Endothelial cell of umbilical vein (primary cell): ENCODE results near the gene FAM168A. TPM values are rescaled to one million over a fixed set of nuclear protein-coding genes. Genes with fewer than 3 reads are reported as not detected.

Experiments
- BruUV-seq: library from RNA; stranded (reverse); fragments of 400-500 nt; replicated peaks from 2 replicates; lab custom pipeline; 2021; lab: Mats Ljungman, UMichigan
- CTCF ChIA-PET: fragments of 300-600, 350-600 bp; sonication (Branson Sonifier 250); formaldehyde crosslinking; loops from one replicate; lab custom pipeline; 2021; ENCODE audit warnings: antibody characterized with exemption, inconsistent platforms; lab: Charles Lee
- POLR2A ChIA-PET: fragments of 300-600, 350-600 bp; sonication (Branson Sonifier 250); formaldehyde crosslinking; loops from one replicate; lab custom pipeline; 2021; ENCODE audit warnings: antibody characterized with exemption, inconsistent platforms; lab: Charles Lee
- DNase-seq: peaks from one replicate; pipeline ENCODE4 v3.0.0-alpha.2; 2011; ENCODE audit warnings: low read depth, low spot score
- FAIRE-seq: peaks from 2 replicates; lab custom pipeline; 2011; peaks lifted over from hg19 to GRCh38; lab: Jason Lieb, UNC
- H2AFZ ChIP-seq: 2 replicates; pipeline ENCODE4 v1.6.0; 2012; ENCODE audit warnings: low read depth, low read length, control low read depth, inconsistent platforms
- H3K27ac ChIP-seq: 2 replicates; pipeline ENCODE4 v1.5.1; 2011; ENCODE audit warnings: low read depth, mild to moderate bottlenecking, control low read depth, low read length, moderate library complexity; ENCODE audit not compliant: insufficient read depth
- H3K27me3 ChIP-seq, 2 experiments: 2 replicates each; pipeline versions ENCODE4 v1.6.0 to v1.6.1; 2011; ENCODE audit warnings: low read length in 2 of 2, mixed read lengths in 1 of 2; ENCODE audit not compliant: control insufficient read depth in 2 of 2, insufficient read depth in 2 of 2
- H3K36me3 ChIP-seq, 2 experiments: 2 replicates in 1 of 2; 3 replicates in 1 of 2; pipeline ENCODE4 v1.5.1; 2011; ENCODE audit warnings: low read length in 2 of 2, mild to moderate bottlenecking in 1 of 2, moderate library complexity in 1 of 2; ENCODE audit not compliant: control insufficient read depth in 2 of 2, insufficient read depth in 2 of 2; ENCODE audit errors: extremely low read depth in 1 of 2
- H3K4me1 ChIP-seq: 3 replicates; pipeline ENCODE4 v1.5.1; 2011; ENCODE audit warnings: mild to moderate bottlenecking, low read length; ENCODE audit not compliant: control insufficient read depth, insufficient read depth; ENCODE audit errors: extremely low read depth
- H3K4me2 ChIP-seq: 2 replicates; pipeline ENCODE4 v1.6.1; 2011; ENCODE audit warnings: low read length, control low read depth, mixed read lengths; ENCODE audit not compliant: insufficient read depth
- H3K4me3 ChIP-seq, 3 experiments: fragments of 200-600 bp in 1 of 3; sonication (generic), shearing (Covaris generic) in 1 of 3; replicated peaks in 1 of 3; 2 replicates each; pipeline ENCODE4 v1.5.1; 2011 to 2016; ENCODE audit warnings: control low read depth in 3 of 3, low read length in 3 of 3, mild to moderate bottlenecking in 2 of 3, inconsistent platforms in 1 of 3, low read depth in 1 of 3, moderate library complexity in 1 of 3; ENCODE audit not compliant: insufficient read depth in 1 of 3
- H3K79me2 ChIP-seq: 2 replicates; pipeline ENCODE4 v1.6.0; 2012; ENCODE audit warnings: low read length, inconsistent platforms; ENCODE audit not compliant: control insufficient read depth, insufficient read depth
- H3K9ac ChIP-seq: replicated peaks from 2 replicates; pipeline ENCODE3; 2011; ENCODE audit warnings: low read length, control low read depth; ENCODE audit not compliant: insufficient read depth; ENCODE audit errors: extremely low read depth
- H3K9me1 ChIP-seq: replicated peaks from 3 replicates; pipeline ENCODE4 v1.6.0; 2011; ENCODE audit warnings: mild to moderate bottlenecking, low read length; ENCODE audit not compliant: control insufficient read depth, insufficient read depth; ENCODE audit errors: extremely low read depth
- H3K9me3 ChIP-seq: replicated peaks from 2 replicates; pipeline ENCODE4 v1.5.1; 2012; ENCODE audit warnings: low read length, inconsistent platforms; ENCODE audit not compliant: control insufficient read depth, insufficient read depth
- H4K20me1 ChIP-seq: replicated peaks from 2 replicates; pipeline ENCODE3; 2011; ENCODE audit warnings: mild to moderate bottlenecking, low read length; ENCODE audit not compliant: control insufficient read depth, insufficient read depth; ENCODE audit errors: extremely low read depth
- EZH2 ChIP-seq: IDR thresholded peaks from 2 replicates; pipeline ENCODE4 v1.6.1; 2012; ENCODE audit warnings: borderline replicate concordance, low read depth, mild to moderate bottlenecking, moderate library complexity, low read length, inconsistent platforms; ENCODE audit not compliant: severe bottlenecking
- FOS ChIP-seq: IDR thresholded peaks from 2 replicates; pipeline ENCODE4 v1.6.1; 2011; ENCODE audit warnings: mild to moderate bottlenecking, low read length, moderate library complexity, borderline replicate concordance; ENCODE audit not compliant: insufficient read depth
- GATA2 ChIP-seq: IDR thresholded peaks from 2 replicates; pipeline ENCODE4 v1.7.0; 2011; ENCODE audit warnings: low read depth, mild to moderate bottlenecking, moderate library complexity, mixed read lengths, low read length; ENCODE audit not compliant: insufficient read length, insufficient read depth
- JUN ChIP-seq: IDR thresholded peaks from 2 replicates; pipeline ENCODE4 v1.6.1; 2011; ENCODE audit warnings: borderline replicate concordance, low read depth; ENCODE audit not compliant: insufficient read length, insufficient read depth
- MYC ChIP-seq: IDR thresholded peaks from one replicate; pipeline ENCODE4 v1.6.1; 2011; ENCODE audit warnings: mild to moderate bottlenecking, low read depth, low read length
- POLR2A ChIP-seq: IDR thresholded peaks from 2 replicates; pipeline ENCODE4 v1.6.1; 2012; ENCODE audit warnings: low read depth, mild to moderate bottlenecking, control low read depth, low read length
- POLR2AphosphoS5 ChIP-seq: IDR thresholded peaks from 2 replicates; pipeline ENCODE4 v1.6.1; 2012; ENCODE audit warnings: low read depth, mild to moderate bottlenecking, control low read depth, low read length, moderate library complexity; ENCODE audit not compliant: insufficient read depth
- dilution Hi-C: fragments of 300-500 bp; cut with MboI; formaldehyde crosslinking; loops from one replicate; pipeline ENCODE4 v1.15.0; 2019; ENCODE audit warnings: low sequenced_read_pairs; ENCODE audit not compliant: extremely low pct_ligation_motif_present
- intact Hi-C: fragments of 100-400 bp; cut with micrococcal nuclease; formaldehyde crosslinking; loops from one replicate; pipeline ENCODE4 v1.10.0; 2022
- polyA plus RNA-seq, 4 experiments: library from polyadenylated mRNA; depleted of rRNA in 3 of 4; stranded (reverse) in 3 of 4; unstranded in 1 of 4; fragments of >200 nt; gene quantifications; 2 replicates each; pipeline versions ENCODE4 v1.2.1 to v1.2.3, GENCODE V29; 2011 to 2012; ENCODE audit warnings: missing spikeins in 1 of 4
- total RNA-seq: library from RNA; stranded (reverse); gene quantifications from 2 replicates; pipeline ENCODE4 v1.2.3, GENCODE V29; 2021
- TF ChIP-seq, protein P1 (sequence below), 2 donors: IDR thresholded peaks; 1 replicate in 1 of 2; 2 replicates in 1 of 2; pipeline ENCODE4 v1.5.1; 2011; ENCODE audit warnings: low read length in 2 of 2, mild to moderate bottlenecking in 2 of 2, moderate library complexity in 2 of 2, control low read depth in 1 of 2, inconsistent platforms in 1 of 2, low read depth in 1 of 2; ENCODE audit not compliant: insufficient read depth in 1 of 2; ENCODE audit errors: extremely low read depth in 1 of 2

Gene FAM168A
- total and polyA plus RNA-seq, 2 donors (not counting 3 experiments of a cell fraction or from before 2014, with no cell fraction given), result 17.0 to 20.5 TPM

DNA sequence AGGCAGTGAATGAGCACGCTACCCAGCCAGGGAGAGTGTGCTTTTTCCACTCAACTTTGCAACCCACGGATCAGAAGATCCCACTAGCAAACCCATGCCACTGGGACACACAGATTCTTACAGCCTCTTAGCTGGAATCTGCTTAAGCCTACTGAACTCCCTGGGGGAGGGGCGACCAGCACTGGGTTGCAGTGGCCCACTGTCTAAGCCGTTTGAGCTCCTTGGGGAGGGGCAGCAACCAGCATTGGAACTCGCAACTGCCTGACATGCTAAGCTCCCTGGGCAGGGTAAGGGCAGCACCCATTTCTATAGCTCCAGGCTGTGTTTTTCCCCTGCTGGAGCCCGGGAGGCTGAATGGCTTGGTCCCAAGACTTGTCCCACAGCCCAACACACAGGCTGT is 99.6 kb downstream of the FAM168A start:
- H3K9me1 ChIP-seq, result no peaks in the 10 kb centered on the region
- BruUV-seq, result no TSS peak
- H3K79me2 ChIP-seq, result no peaks in the 10 kb centered on the region
- ChIA-PET POLR2A (no interaction called here), CTCF (interaction anchor here (1.1 to 1.6 kb wide), 2 partner anchors 19 to 127 kb away, joined by 4 read pairs; no protein-coding TSS in a partner anchor)
- H4K20me1 ChIP-seq, result no peaks in the 10 kb centered on the region
- H3K27ac ChIP-seq, result no peak overlapping the region
- TF ChIP-seq EZH2, result no peak
- TF ChIP-seq MYC, result no peak
- no peak for TF ChIP-seq JUN
- no peak for TF ChIP-seq POLR2AphosphoS5
- TF ChIP-seq, protein P1, sequence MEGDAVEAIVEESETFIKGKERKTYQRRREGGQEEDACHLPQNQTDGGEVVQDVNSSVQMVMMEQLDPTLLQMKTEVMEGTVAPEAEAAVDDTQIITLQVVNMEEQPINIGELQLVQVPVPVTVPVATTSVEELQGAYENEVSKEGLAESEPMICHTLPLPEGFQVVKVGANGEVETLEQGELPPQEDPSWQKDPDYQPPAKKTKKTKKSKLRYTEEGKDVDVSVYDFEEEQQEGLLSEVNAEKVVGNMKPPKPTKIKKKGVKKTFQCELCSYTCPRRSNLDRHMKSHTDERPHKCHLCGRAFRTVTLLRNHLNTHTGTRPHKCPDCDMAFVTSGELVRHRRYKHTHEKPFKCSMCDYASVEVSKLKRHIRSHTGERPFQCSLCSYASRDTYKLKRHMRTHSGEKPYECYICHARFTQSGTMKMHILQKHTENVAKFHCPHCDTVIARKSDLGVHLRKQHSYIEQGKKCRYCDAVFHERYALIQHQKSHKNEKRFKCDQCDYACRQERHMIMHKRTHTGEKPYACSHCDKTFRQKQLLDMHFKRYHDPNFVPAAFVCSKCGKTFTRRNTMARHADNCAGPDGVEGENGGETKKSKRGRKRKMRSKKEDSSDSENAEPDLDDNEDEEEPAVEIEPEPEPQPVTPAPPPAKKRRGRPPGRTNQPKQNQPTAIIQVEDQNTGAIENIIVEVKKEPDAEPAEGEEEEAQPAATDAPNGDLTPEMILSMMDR (IDR thresholded peaks at IDR 0.05; ENCODE audit: extremely low read depth in 1 of 2, insufficient read depth in 1 of 2, low read depth in 1 of 2, low read length in 2 of 2), result no peak
- TF ChIP-seq GATA2, result no peak
- TF ChIP-seq POLR2A, result no peak
- TF ChIP-seq FOS, result no peak
- intact Hi-C loops (no loop called here), dilution Hi-C loops (no loop called here)
- H3K4me3 ChIP-seq, result no peak overlapping the region
- H3K36me3 ChIP-seq, result no peaks in the 10 kb centered on the region
- H3K9me3 ChIP-seq, result no peaks in the 10 kb centered on the region
- no peaks in the 10 kb centered on the region for H3K27me3 ChIP-seq
- FAIRE-seq, result no peak
- no peak for DNase-seq
- H3K4me2 ChIP-seq, result no peak overlapping the region
- no peaks in the 10 kb centered on the region for H3K4me1 ChIP-seq
- no peak overlapping the region for H3K9ac ChIP-seq
- no peak overlapping the region for H2AFZ ChIP-seq
